GM21381 (cell line): ENCODE results near the gene TMEM69.
"Not testable (repeated sequence)": the region's sequence is repeated elsewhere in the genome, so short reads cannot be mapped to it uniquely, and the experiment has no call there.

Experiments used
- ATAC-seq: cut with Tn5 transposase; IDR thresholded peaks from one replicate; pipeline ENCODE4 v1.9.1; 2021; ENCODE audit warnings: mild to moderate bottlenecking, moderate library complexity; ENCODE audit not compliant: unreplicated experiment

The TMEM69 gene

GRCh38 chr1:45677751-45678245 lies 10.2 kb upstream of the TMEM69 start:
- no peak for ATAC-seq

- no peak for ATAC-seq
Measured at GRCh38 chr1:45678489-45678888, 9.5 kb upstream of the TMEM69 start.

GRCh38 chr1:45679123-45679522 lies 8.9 kb upstream of the TMEM69 start:
- ATAC-seq = no peak

- no peak for ATAC-seq
Measured at GRCh38 chr1:45682942-45683341, 5.0 kb upstream of the TMEM69 start.

- ATAC-seq = no peak
Measured at GRCh38 chr1:45684402-45684801, 3.6 kb upstream of the TMEM69 start.

- ATAC-seq = no peak
Measured at GRCh38 chr1:45685308-45686014, 2.5 kb upstream of the TMEM69 start.

GRCh38 chr1:45686015-45686287 lies 2.0 kb upstream of the TMEM69 start:
- peak; percentile 8 for ATAC-seq

- peak; percentile 50 for ATAC-seq
Measured at GRCh38 chr1:45686288-45687013, 1.5 kb upstream of the TMEM69 start, which contains the start of gene GPBP1L1. Gene GPBP1L1, minus strand, starts transcription at chr1:45686533. Its CDS starts 27,446 bp downstream, at chr1:45659087.

GRCh38 chr1:45687014-45687753 lies 797 bp upstream of the TMEM69 start:
- peak; percentile 82 for ATAC-seq

- ATAC-seq = not testable (repeated sequence)
Measured at GRCh38 chr1:45693811-45694210, 5.8 kb downstream of the TMEM69 start.

GRCh38 chr1:45694823-45695222 lies 6.8 kb downstream of the TMEM69 start:
- ATAC-seq = no peak

- ATAC-seq = no peak
Measured at GRCh38 chr1:45704637-45705036, 16.7 kb downstream of the TMEM69 start.

- no peak for ATAC-seq
Measured at GRCh38 chr1:45713711-45714110, 25.7 kb downstream of the TMEM69 start.

- no peak for ATAC-seq
Measured at GRCh38 chr1:45716700-45717099, 28.7 kb downstream of the TMEM69 start.

- not testable (repeated sequence) for ATAC-seq
Measured at GRCh38 chr1:45717386-45717785, 29.4 kb downstream of the TMEM69 start.

GRCh38 chr1:45718289-45718688 lies 30.3 kb downstream of the TMEM69 start:
- ATAC-seq = no peak

GRCh38 chr1:45721207-45721606 lies 33.2 kb downstream of the TMEM69 start:
- ATAC-seq = no peak

GRCh38 chr1:45722809-45723208 lies 34.8 kb downstream of the TMEM69 start:
- no peak for ATAC-seq

- no peak for ATAC-seq
Measured at GRCh38 chr1:45723248-45723930, 35.4 kb downstream of the TMEM69 start.

- not testable (repeated sequence) for ATAC-seq
Measured at GRCh38 chr1:45726007-45726406, 38.0 kb downstream of the TMEM69 start.
